Astrocyte (in vitro differentiated cells and primary cell): ENCODE results near the gene CEBPG. TPM values are rescaled to one million over a fixed set of nuclear protein-coding genes. Genes with fewer than 3 reads are reported as not detected.

Experiments used
- DNase-seq: peaks from one replicate; pipeline ENCODE4 v3.0.0-alpha.2; 2010; ENCODE audit warnings: low read depth
- FAIRE-seq: peaks from 2 replicates; lab custom pipeline; 2011; peaks lifted over from hg19 to GRCh38; lab: Jason Lieb, UNC
- H2AFZ ChIP-seq: 2 replicates; pipeline ENCODE4 v1.6.0; 2012; ENCODE audit warnings: low read depth, low read length, inconsistent platforms
- H3K27ac ChIP-seq: 2 replicates; pipeline ENCODE4 v1.5.1; 2011; ENCODE audit warnings: low read depth, low read length, inconsistent platforms
- H3K27me3 ChIP-seq: 2 replicates; pipeline ENCODE4 v1.6.0; 2011; ENCODE audit warnings: low read length, inconsistent platforms; ENCODE audit not compliant: insufficient read depth
- H3K36me3 ChIP-seq: 2 replicates; pipeline ENCODE4 v1.5.1; 2011; ENCODE audit warnings: low read length, inconsistent platforms; ENCODE audit not compliant: insufficient read depth
- H3K4me1 ChIP-seq: 2 replicates; pipeline ENCODE4 v1.5.1; 2011; ENCODE audit warnings: low read length, inconsistent platforms; ENCODE audit not compliant: insufficient read depth
- H3K4me2 ChIP-seq: 2 replicates; pipeline ENCODE4 v1.6.0; 2012; ENCODE audit warnings: low read length, inconsistent platforms
- H3K4me3 ChIP-seq: 2 replicates; pipeline ENCODE4 v1.5.1; 2011; ENCODE audit warnings: low read depth, mild to moderate bottlenecking, low read length, inconsistent platforms; ENCODE audit not compliant: insufficient read depth
- H3K79me2 ChIP-seq: 2 replicates; pipeline ENCODE4 v1.6.0; 2012; ENCODE audit warnings: mild to moderate bottlenecking, low read length, inconsistent platforms; ENCODE audit not compliant: insufficient read depth
- H3K9ac ChIP-seq: 2 replicates; pipeline ENCODE4 v1.6.0; 2012; ENCODE audit warnings: mild to moderate bottlenecking, low read length, inconsistent platforms
- H3K9me3 ChIP-seq: 2 replicates; pipeline ENCODE4 v1.5.1; 2012; ENCODE audit warnings: low read depth, mild to moderate bottlenecking, low read length, inconsistent platforms; ENCODE audit not compliant: insufficient read depth
- H4K20me1 ChIP-seq: 2 replicates; pipeline ENCODE4 v1.6.0; 2012; ENCODE audit warnings: low read length, inconsistent platforms; ENCODE audit not compliant: insufficient read depth
- H3K27ac Mint-ChIP-seq: one replicate; pipeline ENCODE4 v1.8.0; 2021; ENCODE audit warnings: mild to moderate bottlenecking, mixed read lengths; ENCODE audit not compliant: unreplicated experiment
- H3K27me3 Mint-ChIP-seq: one replicate; pipeline ENCODE4 v1.8.0; 2021; ENCODE audit warnings: low read depth, mixed read lengths; ENCODE audit not compliant: unreplicated experiment
- H3K36me3 Mint-ChIP-seq: one replicate; pipeline ENCODE4 v1.8.0; 2021; ENCODE audit warnings: low read depth, mixed read lengths; ENCODE audit not compliant: unreplicated experiment
- H3K4me1 Mint-ChIP-seq: one replicate; pipeline ENCODE4 v1.8.0; 2021; ENCODE audit warnings: low read depth, mixed read lengths; ENCODE audit not compliant: unreplicated experiment
- H3K4me3 Mint-ChIP-seq: one replicate; pipeline ENCODE4 v1.8.0; 2021; ENCODE audit warnings: mild to moderate bottlenecking, moderate library complexity, mixed read lengths; ENCODE audit not compliant: unreplicated experiment
- H3K9me3 Mint-ChIP-seq: one replicate; pipeline ENCODE4 v1.8.0; 2021; ENCODE audit warnings: mild to moderate bottlenecking, mixed read lengths; ENCODE audit not compliant: unreplicated experiment
- CTCF ChIP-seq: IDR thresholded peaks from 2 replicates; pipeline ENCODE4 v1.5.1; 2011; ENCODE audit warnings: low read depth, mild to moderate bottlenecking, inconsistent platforms, low read length, moderate library complexity; ENCODE audit not compliant: insufficient read depth
- EZH2 ChIP-seq: IDR thresholded peaks from 2 replicates; pipeline ENCODE4 v1.6.1; 2012; ENCODE audit warnings: mild to moderate bottlenecking, low read length, inconsistent platforms; ENCODE audit not compliant: insufficient read depth
- total RNA-seq: library from RNA; stranded (reverse); gene quantifications from 2 replicates; pipeline ENCODE4 v1.2.1, GENCODE V29; 2021

CEBPG gene
- total RNA-seq, 1 donor from 2014 or later: 31.7 TPM

- no peaks in the 10 kb centered on the region for H3K36me3 ChIP-seq
- H3K27ac ChIP-seq: no peak overlapping the region
- no peak overlapping the region for H3K4me2 ChIP-seq
- H3K27me3 ChIP-seq: no peaks in the 10 kb centered on the region
- H3K36me3 Mint-ChIP-seq: peaks cover 3% of the 10 kb centered on the region
- H3K27ac Mint-ChIP-seq: no peak overlapping the region
- H3K4me1 Mint-ChIP-seq: peaks cover 9% of the 10 kb centered on the region
- peaks cover 16% of the 10 kb centered on the region for H3K79me2 ChIP-seq
- no peaks in the 10 kb centered on the region for H3K9me3 ChIP-seq
- DNase-seq (peak; percentile 14), FAIRE-seq (no peak)
- peaks cover 21% of the 10 kb centered on the region for H3K4me1 ChIP-seq
- no peak overlapping the region for H2AFZ ChIP-seq
- no peak overlapping the region for H3K4me3 Mint-ChIP-seq
- peaks cover 2% of the 10 kb centered on the region for H3K27me3 Mint-ChIP-seq
- peaks cover 88% of the 10 kb centered on the region for H4K20me1 ChIP-seq
- no peak overlapping the region for H3K4me3 ChIP-seq
- no peaks in the 10 kb centered on the region for H3K9me3 Mint-ChIP-seq
- H3K9ac ChIP-seq: no peak overlapping the region
- TF ChIP-seq EZH2: no peak
- no peak for TF ChIP-seq CTCF
Measured at GRCh38 chr19:33390101-33390907, 16.8 kb downstream of the CEBPG start.

GRCh38 chr19:33390908-33391630 lies 17.6 kb downstream of the CEBPG start:
- no peak overlapping the region for H3K27ac Mint-ChIP-seq
- no peak overlapping the region for H3K4me2 ChIP-seq
- H3K4me1 ChIP-seq: peaks cover 29% of the 10 kb centered on the region
- no peak overlapping the region for H3K4me3 Mint-ChIP-seq
- no peak overlapping the region for H3K9ac ChIP-seq
- no peak overlapping the region for H2AFZ ChIP-seq
- H3K9me3 ChIP-seq: no peaks in the 10 kb centered on the region
- no peaks in the 10 kb centered on the region for H3K9me3 Mint-ChIP-seq
- peaks cover 9% of the 10 kb centered on the region for H3K4me1 Mint-ChIP-seq
- no peaks in the 10 kb centered on the region for H3K36me3 ChIP-seq
- H3K27ac ChIP-seq: no peak overlapping the region
- peaks cover 9% of the 10 kb centered on the region for H3K79me2 ChIP-seq
- H3K27me3 ChIP-seq: no peaks in the 10 kb centered on the region
- TF ChIP-seq CTCF: no peak
- no peak for TF ChIP-seq EZH2
- peaks cover under 1% of the 10 kb centered on the region for H3K36me3 Mint-ChIP-seq
- peaks cover 87% of the 10 kb centered on the region for H4K20me1 ChIP-seq
- H3K4me3 ChIP-seq: no peak overlapping the region
- H3K27me3 Mint-ChIP-seq: peaks cover 2% of the 10 kb centered on the region
- DNase-seq: no peak
- FAIRE-seq: no peak
